Mesenchymal stem cell (in vitro differentiated cells and primary cell): ENCODE results near the gene KASH5.

Source experiments
- DNase-seq: peaks from one replicate; pipeline ENCODE4 v3.0.0-alpha.2; 2013
- H2AFZ ChIP-seq: one replicate; pipeline ENCODE4 v1.6.1; 2013; ENCODE audit warnings: low read depth, mild to moderate bottlenecking, control low read depth, inconsistent platforms, low read length, moderate library complexity
- H2AK5ac ChIP-seq: 2 replicates; pipeline ENCODE4 v1.6.1; 2013; ENCODE audit warnings: low read length, moderate library complexity, mild to moderate bottlenecking, inconsistent platforms; ENCODE audit not compliant: severe bottlenecking
- H2BK120ac ChIP-seq: one replicate; pipeline ENCODE4 v1.6.1; 2013; ENCODE audit warnings: low read depth, mild to moderate bottlenecking, inconsistent platforms, low read length, moderate library complexity
- H2BK12ac ChIP-seq, 2 experiments: one replicate each; pipeline ENCODE4 v1.6.1; 2013; ENCODE audit warnings: inconsistent platforms in 2 of 2, low read length in 2 of 2, mild to moderate bottlenecking in 2 of 2, moderate library complexity in 2 of 2, control low read depth in 1 of 2
- H2BK15ac ChIP-seq: one replicate; pipeline ENCODE4 v1.6.1; 2013; ENCODE audit warnings: mild to moderate bottlenecking, low read depth, inconsistent platforms; ENCODE audit not compliant: poor library complexity, severe bottlenecking
- H2BK5ac ChIP-seq: 2 replicates; pipeline ENCODE4 v1.6.1; 2013; ENCODE audit warnings: low read depth, mild to moderate bottlenecking, low read length, control low read depth, inconsistent platforms; ENCODE audit not compliant: poor library complexity, severe bottlenecking
- H3K14ac ChIP-seq, 2 experiments: one replicate each; pipeline ENCODE4 v1.6.1; 2013; ENCODE audit warnings: inconsistent platforms in 2 of 2, low read length in 2 of 2, control low read depth in 1 of 2, mild to moderate bottlenecking in 1 of 2, moderate library complexity in 1 of 2
- H3K18ac ChIP-seq, 2 experiments: one replicate each; pipeline ENCODE4 v1.6.1; 2013; ENCODE audit warnings: inconsistent platforms in 2 of 2, low read length in 2 of 2, control low read depth in 1 of 2, low read depth in 1 of 2, mild to moderate bottlenecking in 1 of 2
- H3K23ac ChIP-seq, 2 experiments: one replicate each; pipeline ENCODE4 v1.6.1; 2013; ENCODE audit warnings: inconsistent platforms in 2 of 2, low read length in 2 of 2, mild to moderate bottlenecking in 2 of 2, moderate library complexity in 2 of 2, control low read depth in 1 of 2
- H3K27ac ChIP-seq: 2 replicates; pipeline ENCODE4 v1.5.1; 2013; ENCODE audit warnings: mild to moderate bottlenecking, moderate library complexity, low read length, control low read depth, inconsistent platforms; ENCODE audit not compliant: poor library complexity, severe bottlenecking
- H3K27me3 ChIP-seq, 2 experiments: 2 replicates each; pipeline versions ENCODE4 v1.6.1 to v1.7.0; 2013; ENCODE audit warnings: low read length in 2 of 2, mild to moderate bottlenecking in 2 of 2, moderate library complexity in 2 of 2, control low read depth in 1 of 2, inconsistent platforms in 1 of 2; ENCODE audit not compliant: control insufficient read depth in 1 of 2, insufficient read depth in 1 of 2
- H3K36me3 ChIP-seq, 2 experiments: 2 replicates each; pipeline versions ENCODE4 v1.6.1 to v1.7.0; 2013; ENCODE audit warnings: low read length in 2 of 2, control low read depth in 1 of 2, inconsistent platforms in 1 of 2, low read depth in 1 of 2, mild to moderate bottlenecking in 1 of 2; ENCODE audit not compliant: insufficient read depth in 2 of 2, control insufficient read depth in 1 of 2
- H3K4ac ChIP-seq, 2 experiments: one replicate each; pipeline ENCODE4 v1.6.1; 2013; ENCODE audit warnings: inconsistent platforms in 2 of 2, low read length in 2 of 2, mild to moderate bottlenecking in 2 of 2, moderate library complexity in 2 of 2, control low read depth in 1 of 2, low read depth in 1 of 2
- H3K4me1 ChIP-seq: 2 replicates; pipeline ENCODE4 v1.6.1; 2013; ENCODE audit warnings: low read depth, low read length, control low read depth; ENCODE audit not compliant: control insufficient read depth, insufficient read depth
- H3K4me2 ChIP-seq: 2 replicates; pipeline ENCODE4 v1.6.1; 2013; ENCODE audit warnings: low read length, mild to moderate bottlenecking, inconsistent platforms; ENCODE audit not compliant: poor library complexity, severe bottlenecking
- H3K4me3 ChIP-seq, 2 experiments: 2 replicates each; pipeline versions ENCODE4 v1.5.1 to v1.7.0; 2013; ENCODE audit warnings: low read length in 2 of 2, mild to moderate bottlenecking in 2 of 2, control low read depth in 1 of 2, low read depth in 1 of 2; ENCODE audit not compliant: insufficient read depth in 1 of 2
- H3K79me1 ChIP-seq: replicated peaks from 2 replicates; pipeline ENCODE4 v1.6.1; 2013; ENCODE audit warnings: mild to moderate bottlenecking, control low read depth, low read length, inconsistent platforms; ENCODE audit not compliant: poor library complexity, severe bottlenecking
- H3K9ac ChIP-seq: 2 replicates; pipeline ENCODE4 v1.7.0; 2013; ENCODE audit warnings: mild to moderate bottlenecking, low read length, moderate library complexity
- H3K9me3 ChIP-seq: 2 replicates; pipeline ENCODE4 v1.7.0; 2013; ENCODE audit warnings: mild to moderate bottlenecking, low read length; ENCODE audit not compliant: control insufficient read depth
- H4K8ac ChIP-seq: one replicate; pipeline ENCODE4 v1.6.1; 2013; ENCODE audit warnings: inconsistent platforms, mild to moderate bottlenecking, low read length, moderate library complexity
- H4K91ac ChIP-seq: one replicate; pipeline ENCODE4 v1.6.1; 2013; ENCODE audit warnings: mild to moderate bottlenecking, low read length, inconsistent platforms
- WGBS: methylation state at CpG from one replicate; pipeline ENCODE4 v1.1.7; 2013; ENCODE audit warnings: mixed read lengths; 5-methylcytosine and 5-hydroxymethylcytosine counted together

Gene KASH5

GRCh38 chr19:49344505-49345423 is 43.3 kb upstream of the KASH5 start:
- H3K23ac ChIP-seq: no peak overlapping the region
- H3K27ac ChIP-seq: no peak overlapping the region
- no peak for DNase-seq
- WGBS: 94% methylated on average over 11 of the region's 11 CpGs
- no peak overlapping the region for H3K14ac ChIP-seq
- H2AK5ac ChIP-seq: no peak overlapping the region
- H2BK12ac ChIP-seq: no peak overlapping the region
- peaks cover 0 to 2% of the 10 kb centered on the region in 2 experiments for H3K27me3 ChIP-seq
- H3K4ac ChIP-seq: no peak overlapping the region
- no peak overlapping the region for H3K18ac ChIP-seq
- H3K4me1 ChIP-seq: peaks cover 1% of the 10 kb centered on the region
- H2BK120ac ChIP-seq: no peak overlapping the region
- no peak overlapping the region for H2BK15ac ChIP-seq
- H3K9me3 ChIP-seq: no peaks in the 10 kb centered on the region
- H3K36me3 ChIP-seq: peaks cover 53 to 93% of the 10 kb centered on the region in 2 experiments
- H4K8ac ChIP-seq: no peak overlapping the region
- no peak overlapping the region for H2BK5ac ChIP-seq
- no peak overlapping the region for H2AFZ ChIP-seq
- H3K4me3 ChIP-seq: no peak overlapping the region
- peaks cover 58% of the 10 kb centered on the region for H3K79me1 ChIP-seq
- H3K4me2 ChIP-seq: no peak overlapping the region
- H4K91ac ChIP-seq: no peak overlapping the region
- no peak overlapping the region for H3K9ac ChIP-seq

DNA sequence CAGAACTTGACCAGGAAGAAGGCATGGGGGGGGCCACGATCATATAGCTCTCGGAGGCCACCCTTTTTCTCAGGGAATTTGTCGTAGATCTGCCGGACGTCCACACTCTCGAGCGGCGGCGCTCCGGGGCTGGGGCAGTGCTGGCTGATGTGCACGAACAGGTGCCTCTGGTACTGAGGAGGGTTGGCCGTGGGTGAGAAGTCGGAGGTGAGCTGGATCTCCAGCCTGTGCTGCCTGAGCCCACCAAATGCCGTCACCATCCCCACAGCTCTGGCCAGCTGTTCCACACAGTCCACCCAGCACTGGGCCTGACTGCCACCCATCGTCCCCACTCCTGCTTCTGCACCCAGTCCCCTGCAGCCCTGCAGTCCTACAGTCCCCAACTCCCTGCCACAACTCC is 40.9 kb upstream of the KASH5 start:
- no peak overlapping the region for H2BK5ac ChIP-seq
- H2BK15ac ChIP-seq: no peak overlapping the region
- no peak overlapping the region for H4K8ac ChIP-seq
- no peak overlapping the region for H4K91ac ChIP-seq
- DNase-seq: no peak
- no peak overlapping the region for H3K4ac ChIP-seq
- no peak overlapping the region for H3K18ac ChIP-seq
- H2BK120ac ChIP-seq: no peak overlapping the region
- H3K9me3 ChIP-seq: no peaks in the 10 kb centered on the region
- H2AFZ ChIP-seq: no peak overlapping the region
- H3K14ac ChIP-seq: no peak overlapping the region
- no peak overlapping the region for H3K23ac ChIP-seq
- H2AK5ac ChIP-seq: no peak overlapping the region
- H3K4me2 ChIP-seq: no peak overlapping the region
- peaks cover 56% of the 10 kb centered on the region for H3K79me1 ChIP-seq
- H3K4me3 ChIP-seq: no peak overlapping the region
- H3K9ac ChIP-seq: no peak overlapping the region
- 100% methylated on average over 12 of the region's 15 CpGs for WGBS
- H3K4me1 ChIP-seq: no peaks in the 10 kb centered on the region
- peaks cover 52 to 92% of the 10 kb centered on the region in 2 experiments for H3K36me3 ChIP-seq
- H3K27ac ChIP-seq: no peak overlapping the region
- no peaks in the 10 kb centered on the region for H3K27me3 ChIP-seq
- no peak overlapping the region for H2BK12ac ChIP-seq

- Histone ChIP-seq H3K27me3 (no peaks in the 10 kb centered on the region), H2BK5ac (no peak overlapping the region), H3K4me2 (no peak overlapping the region), H3K27ac (no peak overlapping the region), H2AK5ac (no peak overlapping the region), H3K9me3 (no peaks in the 10 kb centered on the region), H4K8ac (no peak overlapping the region), H2BK120ac (no peak overlapping the region), H3K9ac (no peak overlapping the region), H3K79me1 (peaks cover 56% of the 10 kb centered on the region), H2BK15ac (no peak overlapping the region), H3K23ac (no peak overlapping the region), H3K36me3 (peaks cover 48 to 92% of the 10 kb centered on the region in 2 experiments), H2AFZ (no peak overlapping the region), H2BK12ac (no peak overlapping the region), H3K4ac (no peak overlapping the region), H3K4me3 (no peak overlapping the region), H3K4me1 (no peaks in the 10 kb centered on the region), H3K14ac (no peak overlapping the region), H4K91ac (no peak overlapping the region), H3K18ac (no peak overlapping the region)
- 86% methylated on average over 3 of the region's 3 CpGs for WGBS
- peak; percentile 65 for DNase-seq
Observed at GRCh38 chr19:49347835-49348234, 40.2 kb upstream of the KASH5 start.

DNA sequence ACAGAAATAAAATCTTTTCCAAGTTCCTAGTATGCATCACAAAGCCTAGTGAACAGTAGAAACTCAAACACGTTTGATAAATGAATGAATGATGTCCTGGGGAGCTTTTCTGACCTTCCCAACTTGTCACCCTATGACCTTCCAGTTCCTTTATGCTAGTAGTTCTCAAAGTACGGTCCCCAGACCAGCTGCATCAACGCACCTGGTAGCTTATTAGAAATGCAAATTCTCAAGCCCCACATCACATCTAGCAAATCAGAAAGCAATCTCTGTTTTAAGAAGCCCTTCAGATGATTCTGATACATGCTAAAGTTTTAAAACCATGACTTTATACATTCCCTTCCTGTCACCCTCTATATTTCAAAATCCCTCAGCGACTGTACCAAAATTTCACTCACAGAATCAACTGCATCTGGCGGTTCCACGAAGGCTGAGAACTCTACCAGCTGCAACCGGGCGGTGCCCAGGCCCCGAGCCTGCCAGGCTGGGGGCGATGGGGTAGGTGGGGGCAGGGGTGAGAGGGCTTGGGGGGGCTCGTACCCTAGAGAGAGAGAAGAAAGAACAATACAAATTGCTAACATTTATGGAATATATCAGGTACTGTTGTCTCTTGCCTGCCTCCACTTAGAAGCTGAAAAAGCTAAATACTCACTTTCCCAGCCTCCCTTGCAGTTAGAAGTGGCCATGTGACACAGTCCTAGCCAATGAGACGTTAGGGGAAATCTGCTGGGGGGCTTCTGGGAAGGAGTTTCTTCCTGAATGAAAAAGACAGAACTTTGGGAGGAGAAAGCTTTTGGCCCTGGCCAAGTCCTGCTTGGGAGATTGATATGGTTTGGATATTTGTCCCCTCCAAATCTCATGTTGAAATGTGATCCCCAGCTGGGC is 39.5 kb upstream of the KASH5 start:
- Histone ChIP-seq H3K4me1 (no peaks in the 10 kb centered on the region), H3K4ac (no peak overlapping the region), H3K27me3 (no peaks in the 10 kb centered on the region), H2BK15ac (no peak overlapping the region), H4K8ac (no peak overlapping the region), H3K4me3 (no peak overlapping the region), H3K14ac (no peak overlapping the region), H2AK5ac (no peak overlapping the region), H3K9ac (no peak overlapping the region), H2BK120ac (no peak overlapping the region), H3K36me3 (peaks cover 48 to 92% of the 10 kb centered on the region in 2 experiments), H3K23ac (no peak overlapping the region), H3K9me3 (no peaks in the 10 kb centered on the region), H3K4me2 (no peak overlapping the region), H2BK5ac (no peak overlapping the region), H4K91ac (no peak overlapping the region), H3K18ac (no peak overlapping the region), H2AFZ (no peak overlapping the region), H2BK12ac (no peak overlapping the region), H3K79me1 (peaks cover 56% of the 10 kb centered on the region), H3K27ac (no peak overlapping the region)
- DNase-seq: no peak
- WGBS: 98% methylated on average over 9 of the region's 12 CpGs
